ENCODE data around the gene C16orf92.

- TF ChIP-seq CTCF (IDR thresholded peaks at IDR 0.05; ENCODE audit: insufficient read depth, low read length, poor library complexity, severe bottlenecking) (no peak), EZH2phosphoT487 (conservative IDR thresholded peaks at IDR 0.05; ENCODE audit: low read length) (no peak)
Measured at GRCh38 chr16:29986931-29987330, 36.1 kb upstream of the C16orf92 start.
